AG09309 (cell line): Measurements from ENCODE around the gene CDH13.

ENCODE experiments used
- DNase-seq: peaks from one replicate; pipeline ENCODE4 v3.0.0-alpha.2; 2010; ENCODE audit warnings: low read depth
- H3K4me3 ChIP-seq: 2 replicates; pipeline ENCODE4 v1.5.1; 2011; ENCODE audit warnings: mild to moderate bottlenecking, low read depth, low read length, moderate library complexity; ENCODE audit not compliant: control insufficient read depth
- TF ChIP-seq, protein P1 (sequence below): IDR thresholded peaks from 2 replicates; pipeline ENCODE4 v1.5.1; 2011; ENCODE audit warnings: mild to moderate bottlenecking, low read depth, low read length, inconsistent platforms; ENCODE audit not compliant: insufficient read depth, control insufficient read depth; ENCODE audit errors: missing control alignments

Gene CDH13

DNA sequence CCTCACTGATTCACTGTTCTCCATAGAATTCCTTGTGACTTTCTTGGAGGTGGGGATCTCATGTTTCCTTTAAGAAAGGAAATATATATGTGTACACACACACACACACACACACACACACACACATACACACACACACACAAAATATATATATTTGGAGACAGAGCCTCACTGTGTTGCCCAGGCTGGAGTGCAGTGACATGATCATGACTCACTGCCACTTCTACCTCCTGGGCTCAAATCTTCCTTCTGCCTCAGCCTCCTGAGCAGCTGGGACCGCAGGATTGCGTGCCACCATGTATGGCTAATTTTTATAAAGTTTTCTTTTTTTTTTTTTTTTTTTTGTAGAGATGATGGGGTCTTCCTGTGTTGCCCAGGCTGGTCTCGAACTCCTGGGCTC lies 45.9 kb downstream of the CDH13 start:
- TF ChIP-seq, protein P1, sequence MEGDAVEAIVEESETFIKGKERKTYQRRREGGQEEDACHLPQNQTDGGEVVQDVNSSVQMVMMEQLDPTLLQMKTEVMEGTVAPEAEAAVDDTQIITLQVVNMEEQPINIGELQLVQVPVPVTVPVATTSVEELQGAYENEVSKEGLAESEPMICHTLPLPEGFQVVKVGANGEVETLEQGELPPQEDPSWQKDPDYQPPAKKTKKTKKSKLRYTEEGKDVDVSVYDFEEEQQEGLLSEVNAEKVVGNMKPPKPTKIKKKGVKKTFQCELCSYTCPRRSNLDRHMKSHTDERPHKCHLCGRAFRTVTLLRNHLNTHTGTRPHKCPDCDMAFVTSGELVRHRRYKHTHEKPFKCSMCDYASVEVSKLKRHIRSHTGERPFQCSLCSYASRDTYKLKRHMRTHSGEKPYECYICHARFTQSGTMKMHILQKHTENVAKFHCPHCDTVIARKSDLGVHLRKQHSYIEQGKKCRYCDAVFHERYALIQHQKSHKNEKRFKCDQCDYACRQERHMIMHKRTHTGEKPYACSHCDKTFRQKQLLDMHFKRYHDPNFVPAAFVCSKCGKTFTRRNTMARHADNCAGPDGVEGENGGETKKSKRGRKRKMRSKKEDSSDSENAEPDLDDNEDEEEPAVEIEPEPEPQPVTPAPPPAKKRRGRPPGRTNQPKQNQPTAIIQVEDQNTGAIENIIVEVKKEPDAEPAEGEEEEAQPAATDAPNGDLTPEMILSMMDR, result no peak
- DNase-seq, result no peak
- H3K4me3 ChIP-seq, result no peak overlapping the region

- TF ChIP-seq, protein P1, result no peak
- H3K4me3 ChIP-seq, result no peak overlapping the region
- no peak for DNase-seq
These were observed 48.5 kb downstream of the CDH13 start for GRCh38 chr16:82675300-82675699.

DNA sequence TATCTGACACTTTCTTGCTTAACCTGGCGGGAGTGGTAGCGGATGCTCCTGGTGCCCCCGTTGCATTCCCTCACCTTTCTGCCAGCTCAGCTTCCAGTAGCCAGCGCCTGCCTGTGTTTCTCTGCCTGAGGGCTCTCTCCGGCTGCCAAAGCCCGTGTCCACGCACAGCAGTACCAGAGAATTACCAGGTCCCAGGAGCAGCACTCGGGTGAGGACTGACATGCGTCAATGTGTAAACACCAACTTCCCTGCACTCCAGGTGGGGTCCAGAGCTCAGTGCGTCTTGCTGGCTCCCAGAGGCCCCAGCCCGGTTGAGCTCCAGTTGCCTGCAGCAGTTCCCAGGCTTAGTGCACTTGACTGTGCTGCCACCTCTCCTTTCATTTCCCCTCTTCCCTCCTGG lies 54.8 kb downstream of the CDH13 start:
- H3K4me3 ChIP-seq, result no peak overlapping the region
- DNase-seq, result no peak
- TF ChIP-seq, protein P1, result no peak

DNA sequence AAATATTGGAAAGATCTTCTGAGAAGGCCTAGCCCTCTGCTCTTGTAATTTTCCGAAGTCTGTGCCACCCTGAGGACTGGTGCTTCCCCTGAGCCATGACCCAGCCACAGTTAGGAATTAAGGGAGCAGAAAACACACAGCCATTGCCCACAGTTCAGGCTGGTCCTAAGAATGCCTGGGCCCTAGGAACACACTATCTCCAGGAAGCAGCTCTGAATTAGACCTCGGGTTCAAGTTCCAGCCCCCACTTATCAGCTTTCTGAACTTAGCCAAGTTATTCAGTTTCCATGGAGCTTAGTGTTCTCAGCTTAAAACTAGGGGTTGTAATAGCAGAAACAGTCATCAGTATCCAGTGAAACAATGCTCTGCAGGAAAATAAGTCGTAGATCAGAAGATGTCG lies 56.0 kb downstream of the CDH13 start:
- no peak for DNase-seq
- TF ChIP-seq, protein P1, result no peak
- no peak overlapping the region for H3K4me3 ChIP-seq

DNA sequence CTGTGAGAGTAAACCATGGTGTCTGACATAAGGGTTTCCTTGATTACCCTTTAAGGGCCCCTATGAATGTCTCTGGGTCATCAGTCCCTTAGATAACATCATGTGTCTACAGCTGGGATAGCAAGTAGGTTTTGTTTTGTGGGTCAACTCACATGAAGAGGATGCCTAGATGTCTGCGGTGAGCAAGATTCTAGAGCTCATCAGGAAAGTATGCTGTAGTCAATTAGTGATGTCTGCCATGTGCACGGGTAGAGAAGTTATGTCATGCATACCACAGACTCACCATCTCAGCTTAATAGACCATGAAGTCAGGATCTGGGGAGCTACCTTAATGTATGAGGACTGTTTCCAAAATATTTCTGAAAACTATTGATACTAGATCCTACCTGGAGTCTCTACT lies 57.5 kb downstream of the CDH13 start:
- no peak overlapping the region for H3K4me3 ChIP-seq
- no peak for DNase-seq
- TF ChIP-seq, protein P1, result no peak

- no peak for DNase-seq
- TF ChIP-seq, protein P1, result no peak
- no peak overlapping the region for H3K4me3 ChIP-seq
These were observed 58.8 kb downstream of the CDH13 start for GRCh38 chr16:82685526-82685925.
